Measurements from ENCODE around the gene DNAJC16.

GRCh38 chr1:15570861-15571260 is 44.2 kb downstream of the DNAJC16 start:
- TF ChIP-seq, protein P1, sequence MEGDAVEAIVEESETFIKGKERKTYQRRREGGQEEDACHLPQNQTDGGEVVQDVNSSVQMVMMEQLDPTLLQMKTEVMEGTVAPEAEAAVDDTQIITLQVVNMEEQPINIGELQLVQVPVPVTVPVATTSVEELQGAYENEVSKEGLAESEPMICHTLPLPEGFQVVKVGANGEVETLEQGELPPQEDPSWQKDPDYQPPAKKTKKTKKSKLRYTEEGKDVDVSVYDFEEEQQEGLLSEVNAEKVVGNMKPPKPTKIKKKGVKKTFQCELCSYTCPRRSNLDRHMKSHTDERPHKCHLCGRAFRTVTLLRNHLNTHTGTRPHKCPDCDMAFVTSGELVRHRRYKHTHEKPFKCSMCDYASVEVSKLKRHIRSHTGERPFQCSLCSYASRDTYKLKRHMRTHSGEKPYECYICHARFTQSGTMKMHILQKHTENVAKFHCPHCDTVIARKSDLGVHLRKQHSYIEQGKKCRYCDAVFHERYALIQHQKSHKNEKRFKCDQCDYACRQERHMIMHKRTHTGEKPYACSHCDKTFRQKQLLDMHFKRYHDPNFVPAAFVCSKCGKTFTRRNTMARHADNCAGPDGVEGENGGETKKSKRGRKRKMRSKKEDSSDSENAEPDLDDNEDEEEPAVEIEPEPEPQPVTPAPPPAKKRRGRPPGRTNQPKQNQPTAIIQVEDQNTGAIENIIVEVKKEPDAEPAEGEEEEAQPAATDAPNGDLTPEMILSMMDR (conservative IDR thresholded peaks at IDR 0.05; ENCODE audit: low read length): no peak
- no peak for TF ChIP-seq EZH2phosphoT487 (IDR thresholded peaks at IDR 0.05; ENCODE audit: borderline replicate concordance, low read depth, low read length)

Measured in OCI-LY7 (cell line).